Measurements from ENCODE around the gene KRTAP10-12. TPM values are rescaled to one million over a fixed set of nuclear protein-coding genes. Genes with fewer than 3 reads are reported as not detected.

KRTAP10-12 gene
- polyA plus RNA-seq, 3 donors: not detected

DNA sequence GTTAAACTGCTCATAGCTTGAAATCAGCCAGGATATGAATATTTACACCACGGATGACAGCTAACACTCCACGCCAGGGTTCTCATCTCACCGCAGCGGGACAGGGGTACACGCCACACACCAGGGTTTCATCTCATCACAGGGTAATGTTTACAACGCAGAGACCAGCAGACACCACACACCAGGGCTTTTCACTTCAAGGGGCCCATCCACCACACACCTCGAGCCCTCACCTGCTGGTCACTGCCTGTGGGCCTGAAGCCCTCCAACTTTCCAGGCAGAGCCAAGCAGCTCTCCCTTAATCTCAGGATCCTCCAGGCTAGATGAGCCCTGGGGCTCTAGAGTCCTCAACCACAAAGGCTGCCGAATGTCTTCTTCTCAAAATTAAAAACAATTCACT lies 1.3 kb upstream of the KRTAP10-12 start:
- H3K27me3 Mint-ChIP-seq (ENCODE audit: low read depth in 3 of 3): peaks cover 38 to 72% (median 50%) of the 10 kb centered on the region in 3 donors

DNA sequence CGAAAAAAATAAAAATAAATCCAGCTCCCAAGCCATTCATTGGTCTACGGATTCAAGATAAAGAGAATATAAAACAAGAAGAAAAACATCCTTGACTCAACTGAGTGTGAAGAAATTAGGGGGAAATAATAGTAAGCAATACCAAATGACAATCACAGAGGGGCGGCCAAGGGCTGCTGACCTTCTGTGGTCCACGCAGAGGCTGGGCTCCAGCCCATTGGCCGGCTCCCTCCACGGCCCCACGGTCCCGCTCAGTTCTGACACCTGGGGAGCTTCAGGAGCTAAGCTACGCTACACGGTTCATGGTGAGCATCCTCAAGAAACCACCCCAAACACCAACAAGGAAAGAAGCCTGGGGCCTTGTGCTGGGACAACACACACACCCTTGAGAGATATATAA lies 400 bp upstream of the KRTAP10-12 start:
- Mint-ChIP-seq H3K4me3 (no peak overlapping the region), H3K9me3 (peaks cover 6 to 23% (median 16%) of the 10 kb centered on the region in 7 donors), H3K36me3 (no peaks in the 10 kb centered on the region), H3K4me1 (no peaks in the 10 kb centered on the region), H3K27ac (no peak overlapping the region), H3K27me3 (ENCODE audit: low read depth in 3 of 3) (peaks cover 44 to 79% (median 52%) of the 10 kb centered on the region in 3 donors)
- TF ChIP-seq, protein P1, sequence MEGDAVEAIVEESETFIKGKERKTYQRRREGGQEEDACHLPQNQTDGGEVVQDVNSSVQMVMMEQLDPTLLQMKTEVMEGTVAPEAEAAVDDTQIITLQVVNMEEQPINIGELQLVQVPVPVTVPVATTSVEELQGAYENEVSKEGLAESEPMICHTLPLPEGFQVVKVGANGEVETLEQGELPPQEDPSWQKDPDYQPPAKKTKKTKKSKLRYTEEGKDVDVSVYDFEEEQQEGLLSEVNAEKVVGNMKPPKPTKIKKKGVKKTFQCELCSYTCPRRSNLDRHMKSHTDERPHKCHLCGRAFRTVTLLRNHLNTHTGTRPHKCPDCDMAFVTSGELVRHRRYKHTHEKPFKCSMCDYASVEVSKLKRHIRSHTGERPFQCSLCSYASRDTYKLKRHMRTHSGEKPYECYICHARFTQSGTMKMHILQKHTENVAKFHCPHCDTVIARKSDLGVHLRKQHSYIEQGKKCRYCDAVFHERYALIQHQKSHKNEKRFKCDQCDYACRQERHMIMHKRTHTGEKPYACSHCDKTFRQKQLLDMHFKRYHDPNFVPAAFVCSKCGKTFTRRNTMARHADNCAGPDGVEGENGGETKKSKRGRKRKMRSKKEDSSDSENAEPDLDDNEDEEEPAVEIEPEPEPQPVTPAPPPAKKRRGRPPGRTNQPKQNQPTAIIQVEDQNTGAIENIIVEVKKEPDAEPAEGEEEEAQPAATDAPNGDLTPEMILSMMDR (IDR thresholded peaks at IDR 0.05): no peak
- whole genome bisulfite sequencing (ENCODE audit: insufficient coverage): 81% methylated on average over 8 of the region's 10 CpGs
- H3K4me1 ChIP-seq (ENCODE audit: control insufficient read depth in 1 of 2, insufficient read depth in 2 of 2, low read length in 2 of 2): no peaks in the 10 kb centered on the region
- H3K4me3 ChIP-seq (replicated peaks in 1 of 3; ENCODE audit: low read depth in 2 of 3, low read length in 3 of 3): no peak overlapping the region
- no peak for DNase-seq
- intact Hi-C loops (cut with micrococcal nuclease): no loop called here
- H3K9ac ChIP-seq (ENCODE audit: insufficient read depth, low read length, poor library complexity, severe bottlenecking): no peak overlapping the region
- H2AFZ ChIP-seq (ENCODE audit: insufficient read depth, low read depth, low read length, poor library complexity, severe bottlenecking): no peak overlapping the region
- H3K4me2 ChIP-seq (replicated peaks; ENCODE audit: extremely low read depth, low read length, poor library complexity, severe bottlenecking): no peak overlapping the region
- H3K9me3 ChIP-seq (replicated peaks in 1 of 2; ENCODE audit: control insufficient read depth in 1 of 2, insufficient read depth in 1 of 2, low read length in 2 of 2): peaks cover 0 to 15% of the 10 kb centered on the region in 2 donors
- peaks cover 0 to 39% of the 10 kb centered on the region in 2 donors for H3K27me3 ChIP-seq (ENCODE audit: control insufficient read depth in 2 of 2, insufficient read depth in 2 of 2, low read length in 2 of 2)
- no peaks in the 10 kb centered on the region for H4K20me1 ChIP-seq (ENCODE audit: insufficient read depth, low read length)
- H3K36me3 ChIP-seq (replicated peaks in 1 of 2; ENCODE audit: control insufficient read depth in 1 of 2, insufficient read depth in 2 of 2, low read length in 2 of 2): no peaks in the 10 kb centered on the region
- H3K27ac ChIP-seq (ENCODE audit: low read depth in 1 of 2, low read length in 2 of 2): no peak overlapping the region
- H3K79me2 ChIP-seq (ENCODE audit: insufficient read depth, low read length): no peaks in the 10 kb centered on the region

More for the DNA sequence above, 1.3 kb upstream of the KRTAP10-12 start:
- peak overlapping the region in 1 of 2 donors; percentile 46 for H3K4me3 Mint-ChIP-seq
- no peak overlapping the region for H2AFZ ChIP-seq (ENCODE audit: insufficient read depth, low read depth, low read length, poor library complexity, severe bottlenecking)
- DNase-seq: no peak
- 85% methylated on average over 8 of the region's 8 CpGs for WGBS (ENCODE audit: insufficient coverage)
- H3K36me3 ChIP-seq (replicated peaks in 1 of 2; ENCODE audit: control insufficient read depth in 1 of 2, insufficient read depth in 2 of 2, low read length in 2 of 2): no peaks in the 10 kb centered on the region
- intact Hi-C loops (cut with micrococcal nuclease): no loop called here
- H3K9ac ChIP-seq (ENCODE audit: insufficient read depth, low read length, poor library complexity, severe bottlenecking): no peak overlapping the region
- H3K79me2 ChIP-seq (ENCODE audit: insufficient read depth, low read length): no peaks in the 10 kb centered on the region
- TF ChIP-seq, protein P1 (IDR thresholded peaks at IDR 0.05): no peak
- no peaks in the 10 kb centered on the region for H3K4me1 Mint-ChIP-seq
- peaks cover 6 to 23% (median 16%) of the 10 kb centered on the region in 7 donors for H3K9me3 Mint-ChIP-seq
- H3K4me2 ChIP-seq (replicated peaks; ENCODE audit: extremely low read depth, low read length, poor library complexity, severe bottlenecking): no peak overlapping the region
- H3K9me3 ChIP-seq (replicated peaks in 1 of 2; ENCODE audit: control insufficient read depth in 1 of 2, insufficient read depth in 1 of 2, low read length in 2 of 2): peaks cover 0 to 15% of the 10 kb centered on the region in 2 donors
- H3K27ac Mint-ChIP-seq: no peak overlapping the region
- peaks cover 0 to 39% of the 10 kb centered on the region in 2 donors for H3K27me3 ChIP-seq (ENCODE audit: control insufficient read depth in 2 of 2, insufficient read depth in 2 of 2, low read length in 2 of 2)
- H4K20me1 ChIP-seq (ENCODE audit: insufficient read depth, low read length): no peaks in the 10 kb centered on the region
- H3K4me1 ChIP-seq (ENCODE audit: control insufficient read depth in 1 of 2, insufficient read depth in 2 of 2, low read length in 2 of 2): no peaks in the 10 kb centered on the region
- H3K27ac ChIP-seq (ENCODE audit: low read depth in 1 of 2, low read length in 2 of 2): no peak overlapping the region
- H3K36me3 Mint-ChIP-seq: no peaks in the 10 kb centered on the region
- H3K4me3 ChIP-seq (replicated peaks in 1 of 3; ENCODE audit: low read depth in 2 of 3, low read length in 3 of 3): no peak overlapping the region

Data from CD14-positive monocyte (primary cell).